Liver (tissue), 9 donors: ENCODE measurements around the gene LCA5. TPM values are rescaled to one million over a fixed set of nuclear protein-coding genes. Genes with fewer than 3 reads are reported as not detected.
"Not testable (repeated sequence)": the region's sequence is repeated elsewhere in the genome, so short reads cannot be mapped to it uniquely, and the experiment has no call there.

Experiments used
- DNase-seq: peaks from one replicate; pipeline ENCODE4 v3.0.0-alpha.2; 2017; ENCODE audit warnings: low spot score
- H3K27ac ChIP-seq, 2 donors: one replicate each; pipeline ENCODE4 v1.7.0; 2013; ENCODE audit warnings: inconsistent platforms in 2 of 2, low read length in 2 of 2, control low read depth in 1 of 2, low read depth in 1 of 2, mild to moderate bottlenecking in 1 of 2
- H3K27me3 ChIP-seq, 4 donors: one replicate each; pipeline versions ENCODE4 v1.6.1 to v1.7.0; 2013; ENCODE audit warnings: low read length in 3 of 4, inconsistent platforms in 1 of 4, mild to moderate bottlenecking in 1 of 4, moderate library complexity in 1 of 4; ENCODE audit not compliant: control insufficient read depth in 4 of 4, insufficient read depth in 4 of 4
- H3K36me3 ChIP-seq, 4 donors: one replicate each; pipeline versions ENCODE4 v1.6.1 to v1.7.0; 2013; ENCODE audit warnings: low read length in 3 of 4, mild to moderate bottlenecking in 3 of 4, low read depth in 1 of 4, moderate library complexity in 1 of 4; ENCODE audit not compliant: control insufficient read depth in 4 of 4, insufficient read depth in 3 of 4
- H3K4me1 ChIP-seq, 4 donors: one replicate each; pipeline versions ENCODE4 v1.6.1 to v1.7.0; 2013; ENCODE audit warnings: low read length in 3 of 4, mild to moderate bottlenecking in 3 of 4, moderate library complexity in 1 of 4; ENCODE audit not compliant: control insufficient read depth in 4 of 4, insufficient read depth in 4 of 4
- H3K4me3 ChIP-seq, 3 donors: one replicate each; pipeline versions ENCODE4 v1.6.1 to v1.7.0; 2013; ENCODE audit warnings: low read length in 3 of 3, control low read depth in 1 of 3, low read depth in 1 of 3, mild to moderate bottlenecking in 1 of 3
- H3K9ac ChIP-seq, 2 donors: one replicate each; pipeline ENCODE4 v1.7.0; 2013; ENCODE audit warnings: low read length in 2 of 2, mild to moderate bottlenecking in 2 of 2, moderate library complexity in 2 of 2, control low read depth in 1 of 2, low read depth in 1 of 2
- H3K9me3 ChIP-seq, 4 donors: one replicate each; pipeline versions ENCODE4 v1.6.1 to v1.7.0; 2013; ENCODE audit warnings: low read length in 3 of 4; ENCODE audit not compliant: control insufficient read depth in 4 of 4
- ATF3 ChIP-seq: IDR thresholded peaks from 2 replicates; pipeline ENCODE4 v1.6.1; 2016; ENCODE audit warnings: antibody characterized with exemption
- CTCF ChIP-seq: fragments of 150-350 bp; IDR thresholded peaks from 2 replicates; pipeline ENCODE4 v1.5.1; 2017; ENCODE audit warnings: improper control_type of control experiment, low read depth, low read length; ENCODE audit not compliant: missing input control
- EGR1 ChIP-seq, 2 donors: IDR thresholded peaks; 2 replicates each; pipeline ENCODE4 v1.6.1; 2016 to 2018; ENCODE audit warnings: antibody characterized with exemption in 2 of 2, low read depth in 2 of 2
- FOXA1 ChIP-seq: IDR thresholded peaks from 2 replicates; pipeline ENCODE4 v1.6.1; 2016; ENCODE audit warnings: antibody characterized with exemption
- FOXA2 ChIP-seq: IDR thresholded peaks from 2 replicates; pipeline ENCODE4 v1.6.1; 2016; ENCODE audit warnings: antibody characterized with exemption
- GABPA ChIP-seq, 2 donors: IDR thresholded peaks in 1 of 2; conservative IDR thresholded peaks in 1 of 2; 2 replicates each; pipeline ENCODE4 v1.6.1; 2016; ENCODE audit warnings: antibody characterized with exemption in 2 of 2, mild to moderate bottlenecking in 1 of 2, moderate library complexity in 1 of 2
- HNF4A ChIP-seq, 2 donors: conservative IDR thresholded peaks; 2 replicates each; pipeline ENCODE4 v1.6.1; 2016; ENCODE audit warnings: antibody characterized with exemption in 2 of 2, mild to moderate bottlenecking in 2 of 2
- HNF4G ChIP-seq: IDR thresholded peaks from 2 replicates; pipeline ENCODE4 v1.6.1; 2016; ENCODE audit warnings: antibody characterized with exemption
- JUND ChIP-seq, 2 donors: IDR thresholded peaks; 2 replicates each; pipeline ENCODE4 v1.6.1; 2016; ENCODE audit warnings: antibody characterized with exemption in 2 of 2
- MAX ChIP-seq: IDR thresholded peaks from 2 replicates; pipeline ENCODE4 v1.6.1; 2016; ENCODE audit warnings: antibody characterized with exemption
- RAD21 ChIP-seq, 2 donors: IDR thresholded peaks; 2 replicates each; pipeline ENCODE4 v1.6.1; 2016; ENCODE audit warnings: antibody characterized with exemption in 2 of 2, mild to moderate bottlenecking in 2 of 2
- SP1 ChIP-seq: IDR thresholded peaks from 2 replicates; pipeline ENCODE4 v1.6.1; 2018; ENCODE audit warnings: antibody characterized with exemption, mild to moderate bottlenecking
- TAF1 ChIP-seq: conservative IDR thresholded peaks from 2 replicates; pipeline ENCODE4 v1.6.1; 2016; ENCODE audit warnings: antibody characterized with exemption, mild to moderate bottlenecking
- YY1 ChIP-seq: IDR thresholded peaks from 2 replicates; pipeline ENCODE4 v1.6.1; 2016; ENCODE audit warnings: antibody characterized with exemption, mild to moderate bottlenecking
- ZBTB33 ChIP-seq: IDR thresholded peaks from 2 replicates; pipeline ENCODE4 v1.6.1; 2016; ENCODE audit warnings: antibody characterized with exemption
- WGBS: extraction: QIAGEN DNeasy Blood & Tissue Kit; methylation state at CpG from one replicate; pipeline ENCODE4 v1.1.7; 2013; 5-methylcytosine and 5-hydroxymethylcytosine counted together
- polyA plus RNA-seq, 2 donors: library from polyadenylated mRNA; stranded (reverse) in 1 of 2; unstranded in 1 of 2; fragments of 200-250 nt in 1 of 2; fragments of >200 nt in 1 of 2; fragmentation: Nextera tagmentation in 1 of 2; extraction: Ambion mirVana in 1 of 2; gene quantifications; one replicate each; pipeline versions ENCODE4 v1.2.1 to v1.2.3, GENCODE V29; 2013 to 2015
- total RNA-seq, 2 donors: library from RNA; depleted of rRNA; stranded (reverse); fragments of >200 nt; gene quantifications; one replicate each; pipeline ENCODE4 v1.2.3, GENCODE V29; 2014
- donor health status: healthy.
- donor health status: healthy.
- donor health status: healthy.
- donor health status: healthy.
- donor health status: healthy.

Gene LCA5
- total and polyA plus RNA-seq, 4 donors = 0.39 to 1.8 (median 0.65) TPM

- H3K4me1 ChIP-seq = no peaks in the 10 kb centered on the region
- no peak overlapping the region for H3K9ac ChIP-seq
- H3K27me3 ChIP-seq = no peaks in the 10 kb centered on the region
- DNase-seq = no peak
- H3K9me3 ChIP-seq = no peaks in the 10 kb centered on the region
- WGBS = 87% methylated on average over 2 of the region's 2 CpGs
- H3K36me3 ChIP-seq = no peaks in the 10 kb centered on the region
- no peak overlapping the region for H3K27ac ChIP-seq
- H3K4me3 ChIP-seq = no peak overlapping the region
- TF ChIP-seq JUND (IDR thresholded peaks at IDR 0.05) (no peak), FOXA1 (no peak), FOXA2 (no peak)
Measured at GRCh38 chr6:79584332-79584731, 47.1 kb upstream of the LCA5 start.

- H3K4me1 ChIP-seq, H3K27ac ChIP-seq, H3K9me3 ChIP-seq, H3K9ac ChIP-seq, H3K4me3 ChIP-seq, H3K36me3 ChIP-seq, DNase-seq, H3K27me3 ChIP-seq: not testable (repeated sequence)
- 94% methylated on average over 6 of the region's 6 CpGs for WGBS
Measured at GRCh38 chr6:79577926-79578325, 40.7 kb upstream of the LCA5 start.

GRCh38 chr6:79574630-79575225, 37.5 kb upstream of the LCA5 start:
- 91% methylated on average over 1 of the region's 1 CpG for WGBS
- no peak for DNase-seq
- TF ChIP-seq CTCF = no peak
- no peak for TF ChIP-seq HNF4G
- no peak for TF ChIP-seq ZBTB33
- no peak for TF ChIP-seq SP1
- no peak for TF ChIP-seq RAD21 (IDR thresholded peaks at IDR 0.05)
- no peak for TF ChIP-seq FOXA2
- TF ChIP-seq ATF3 = no peak
- TF ChIP-seq MAX = no peak
- no peak for TF ChIP-seq GABPA (IDR thresholded peaks at IDR 0.05 in 1 of 2, conservative IDR thresholded peaks at IDR 0.05 in 1 of 2)
- TF ChIP-seq EGR1 (IDR thresholded peaks at IDR 0.05; ENCODE audit: low read depth in 2 of 2) = no peak
- no peak for TF ChIP-seq TAF1
- no peak for TF ChIP-seq YY1
- no peak for TF ChIP-seq FOXA1
- TF ChIP-seq HNF4A (conservative IDR thresholded peaks at IDR 0.05) = no peak
- H3K4me1 ChIP-seq = peaks cover 2 to 7% (median 4%) of the 10 kb centered on the region in 4 donors
- H3K4me3 ChIP-seq = no peak overlapping the region
- H3K27me3 ChIP-seq = no peaks in the 10 kb centered on the region
- no peak overlapping the region for H3K9ac ChIP-seq
- no peak overlapping the region for H3K27ac ChIP-seq
- H3K9me3 ChIP-seq = no peaks in the 10 kb centered on the region
- no peaks in the 10 kb centered on the region for H3K36me3 ChIP-seq
